Omental fat pad (tissue), 4 donors: ENCODE results near the gene NT5DC1. TPM values are rescaled to one million over a fixed set of nuclear protein-coding genes. Genes with fewer than 3 reads are reported as not detected.
"Not testable (repeated sequence)": the region's sequence is repeated elsewhere in the genome, so short reads cannot be mapped to it uniquely, and the experiment has no call there.

Experiments used
- ATAC-seq: fragments of 150-250 bp; one replicate; pipeline ENCODE4 v1.9.1; 2016; ENCODE audit warnings: mild to moderate bottlenecking, moderate library complexity; ENCODE audit not compliant: low FRiP score
- DNase-seq: peaks from one replicate; pipeline ENCODE4 v3.0.0-alpha.2; 2019; ENCODE audit warnings: low spot score
- CTCF ChIP-seq, 3 donors: fragments of 450-650 bp; IDR thresholded peaks; one replicate each; pipeline ENCODE4 v1.5.1; 2016 to 2017; ENCODE audit warnings: antibody characterized with exemption in 3 of 3, mild to moderate bottlenecking in 3 of 3, moderate library complexity in 2 of 3
- total RNA-seq, 4 donors: library from RNA; depleted of rRNA; stranded (reverse); fragments of >200 nt; gene quantifications; one replicate each; pipeline ENCODE4 v1.1.0, GENCODE V29; 2016

The NT5DC1 gene
- total RNA-seq, 4 donors from 2014 or later: 6.1 to 8.7 (median 8.2) TPM

GRCh38 chr6:116279232-116280160 lies 178.8 kb downstream of the NT5DC1 start, which contains the start of gene TSPYL1:
Gene TSPYL1, minus strand, starts transcription at chr6:116279930. Its CDS starts 100 bp downstream, at chr6:116279830.
- no peak for TF ChIP-seq CTCF (IDR thresholded peaks at IDR 0.05)
- DNase-seq: peak; percentile 96
- ATAC-seq: peak; percentile 94

GRCh38 chr6:116280161-116280932 lies 179.7 kb downstream of the NT5DC1 start:
- ATAC-seq: no peak
- no peak for TF ChIP-seq CTCF (IDR thresholded peaks at IDR 0.05)

GRCh38 chr6:116280933-116281316 lies 180.3 kb downstream of the NT5DC1 start:
- TF ChIP-seq CTCF (IDR thresholded peaks at IDR 0.05): no peak
- DNase-seq: no peak
- no peak for ATAC-seq

More at GRCh38 chr6:116280161-116280932, 179.7 kb downstream of the NT5DC1 start:
- DNase-seq: no peak

GRCh38 chr6:116282698-116283097 lies 182.0 kb downstream of the NT5DC1 start:
- DNase-seq: no peak
- no peak for TF ChIP-seq CTCF (IDR thresholded peaks at IDR 0.05)
- ATAC-seq: no peak

- no peak for TF ChIP-seq CTCF (IDR thresholded peaks at IDR 0.05)
- ATAC-seq: no peak
Observed at GRCh38 chr6:116283191-116283590, 182.5 kb downstream of the NT5DC1 start.

GRCh38 chr6:116284984-116285383 lies 184.3 kb downstream of the NT5DC1 start:
- DNase-seq: not testable (repeated sequence)

More at GRCh38 chr6:116283191-116283590, 182.5 kb downstream of the NT5DC1 start:
- no peak for DNase-seq

GRCh38 chr6:116286773-116287358 lies 186.2 kb downstream of the NT5DC1 start:
- no peak for ATAC-seq
- no peak for TF ChIP-seq CTCF (IDR thresholded peaks at IDR 0.05)
- no peak for DNase-seq

More at GRCh38 chr6:116284984-116285383, 184.3 kb downstream of the NT5DC1 start:
- ATAC-seq: not testable (repeated sequence)
